ENCODE measurements around the gene CTBP1. TPM values are rescaled to one million over a fixed set of nuclear protein-coding genes. Genes with fewer than 3 reads are reported as not detected.
A peak's percentile ranks its signal among the peaks of the same experiment; 100 is the strongest.

Gene CTBP1
- total and polyA plus RNA-seq, 9 of the 15 experiments (the other 6 are each of a cell fraction or from before 2014, with no cell fraction given), result 14.5 to 162 (median 68.2) TPM

DNA sequence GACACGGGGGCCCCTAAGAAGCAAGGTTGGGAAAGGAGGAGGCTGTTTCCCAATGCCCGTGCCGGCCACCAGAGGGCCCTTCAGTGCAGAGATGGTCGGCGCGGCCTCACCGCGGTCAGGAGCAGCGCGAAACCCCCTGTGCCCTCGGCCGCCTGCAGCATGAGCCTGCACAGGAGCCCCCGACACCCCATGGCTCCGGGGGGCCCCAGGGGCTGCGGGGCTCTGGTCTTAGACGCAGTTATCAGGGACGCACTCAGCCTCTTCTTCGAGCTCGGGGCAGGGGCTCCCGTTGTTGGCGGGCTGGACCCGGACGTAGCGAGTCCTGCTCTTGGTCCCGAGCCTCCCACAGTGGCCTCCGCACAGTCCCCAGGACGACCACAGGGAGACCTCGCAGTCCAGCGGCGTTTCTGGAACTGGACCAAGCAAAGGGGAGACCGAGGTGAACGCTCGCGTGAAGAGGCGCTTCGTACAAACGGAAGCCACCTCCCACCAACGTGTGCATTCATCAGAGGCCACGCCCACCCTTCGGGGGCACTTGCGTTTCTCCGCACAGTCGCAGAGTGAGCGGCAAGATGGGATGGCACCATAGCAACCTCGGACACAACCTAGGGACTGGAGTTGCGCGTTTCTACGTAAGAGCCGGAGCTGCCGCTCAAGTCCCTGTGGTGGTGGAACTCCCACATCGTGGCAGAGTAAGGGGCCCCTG is 81.5 kb downstream of the CTBP1 start:
- intact Hi-C loops (cut with micrococcal nuclease), result loop anchor here (1.0 to 5.0 kb wide), 4 partner anchors 35 to 179 kb away; partner anchors contain the start of gene UVSSA
- no peaks in the 10 kb centered on the region for H3K79me2 ChIP-seq (ENCODE audit: control insufficient read depth, insufficient read depth, low read length)
- ChIA-PET POLR2A (no interaction called here), CTCF (ENCODE audit: low intra/inter-chr PET ratio) (no interaction called here)
- peak overlapping the region; percentile 61 for H3K4me3 ChIP-seq
- H2AFZ ChIP-seq (ENCODE audit: low read depth, low read length), result peak overlapping the region; percentile 99
- FAIRE-seq, result peak; percentile 95
- H3K27me3 ChIP-seq (ENCODE audit: control insufficient read depth in 2 of 2, insufficient read depth in 2 of 2, low read length in 2 of 2), result no peaks in the 10 kb centered on the region; a peak in 2 of 5 replicates
- peak; percentile 95 for ATAC-seq
- peak overlapping the region; percentile 87 for H3K4me2 ChIP-seq (ENCODE audit: insufficient read depth, low read length)
- H3K27ac ChIP-seq (ENCODE audit: extremely low read depth, low read depth, low read length), result peak overlapping the region; percentile 71
- peak overlapping the region; percentile 82 to 92 for H3K9ac ChIP-seq (ENCODE audit: insufficient read depth in 1 of 2, low read depth in 2 of 2, low read length in 2 of 2)
- TSS peak; percentile 90 for BruUV-seq (replicated peaks)
- under 1% methylated on average over 51 of the region's 51 CpGs for WGBS (ENCODE audit: insufficient coverage, low coverage, missing lambda C conversion rate)
- no peaks in the 10 kb centered on the region for H3K9me3 ChIP-seq (replicated peaks; ENCODE audit: control insufficient read depth, insufficient read depth, low read depth, low read length)
- H3K4me1 ChIP-seq (replicated peaks in 1 of 2; ENCODE audit: control insufficient read depth in 2 of 2, insufficient read depth in 2 of 2, low read length in 2 of 2), result peaks cover 5 to 46% of the 10 kb centered on the region in 2 experiments; a peak in 2 of 5 replicates
- no peaks in the 10 kb centered on the region for H3K36me3 ChIP-seq (ENCODE audit: control insufficient read depth, insufficient read depth, low read length)
- peak; percentile 82 to 92 (median 90) for DNase-seq (ENCODE audit: extremely low read depth in 1 of 4, low spot score in 3 of 4)
- H4K20me1 ChIP-seq (replicated peaks; ENCODE audit: control insufficient read depth, insufficient read depth, low read length), result no peaks in the 10 kb centered on the region
- no peaks in the 10 kb centered on the region for H3K9me1 ChIP-seq (ENCODE audit: control insufficient read depth, insufficient read depth, low read length)
- in situ Hi-C loops (cut with MboI), result no loop called here
- TF ChIP-seq, protein P1, sequence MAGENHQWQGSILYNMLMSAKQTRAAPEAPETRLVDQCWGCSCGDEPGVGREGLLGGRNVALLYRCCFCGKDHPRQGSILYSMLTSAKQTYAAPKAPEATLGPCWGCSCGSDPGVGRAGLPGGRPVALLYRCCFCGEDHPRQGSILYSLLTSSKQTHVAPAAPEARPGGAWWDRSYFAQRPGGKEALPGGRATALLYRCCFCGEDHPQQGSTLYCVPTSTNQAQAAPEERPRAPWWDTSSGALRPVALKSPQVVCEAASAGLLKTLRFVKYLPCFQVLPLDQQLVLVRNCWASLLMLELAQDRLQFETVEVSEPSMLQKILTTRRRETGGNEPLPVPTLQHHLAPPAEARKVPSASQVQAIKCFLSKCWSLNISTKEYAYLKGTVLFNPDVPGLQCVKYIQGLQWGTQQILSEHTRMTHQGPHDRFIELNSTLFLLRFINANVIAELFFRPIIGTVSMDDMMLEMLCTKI (IDR thresholded peaks at IDR 0.05; ENCODE audit: partially characterized antibody), result no peak
- TF ChIP-seq, protein P2, sequence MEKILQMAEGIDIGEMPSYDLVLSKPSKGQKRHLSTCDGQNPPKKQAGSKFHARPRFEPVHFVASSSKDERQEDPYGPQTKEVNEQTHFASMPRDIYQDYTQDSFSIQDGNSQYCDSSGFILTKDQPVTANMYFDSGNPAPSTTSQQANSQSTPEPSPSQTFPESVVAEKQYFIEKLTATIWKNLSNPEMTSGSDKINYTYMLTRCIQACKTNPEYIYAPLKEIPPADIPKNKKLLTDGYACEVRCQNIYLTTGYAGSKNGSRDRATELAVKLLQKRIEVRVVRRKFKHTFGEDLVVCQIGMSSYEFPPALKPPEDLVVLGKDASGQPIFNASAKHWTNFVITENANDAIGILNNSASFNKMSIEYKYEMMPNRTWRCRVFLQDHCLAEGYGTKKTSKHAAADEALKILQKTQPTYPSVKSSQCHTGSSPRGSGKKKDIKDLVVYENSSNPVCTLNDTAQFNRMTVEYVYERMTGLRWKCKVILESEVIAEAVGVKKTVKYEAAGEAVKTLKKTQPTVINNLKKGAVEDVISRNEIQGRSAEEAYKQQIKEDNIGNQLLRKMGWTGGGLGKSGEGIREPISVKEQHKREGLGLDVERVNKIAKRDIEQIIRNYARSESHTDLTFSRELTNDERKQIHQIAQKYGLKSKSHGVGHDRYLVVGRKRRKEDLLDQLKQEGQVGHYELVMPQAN (IDR thresholded peaks at IDR 0.05; ENCODE audit: borderline replicate concordance), result 0 out of 2 replicates have a peak, but pooled peaks have one; percentile 46
- no peak for TF ChIP-seq PHB (CRISPR knock-in tag; IDR thresholded peaks at IDR 0.05)
- TF ChIP-seq EP400 (IDR thresholded peaks at IDR 0.05), result peak; percentile 54
- TF ChIP-seq PHF21A (IDR thresholded peaks at IDR 0.05; ENCODE audit: borderline replicate concordance, low read depth), result no peak
- no peak for TF ChIP-seq ZNF354B (CRISPR knock-in tag; IDR thresholded peaks at IDR 0.05)
- peak; percentile 92 for TF ChIP-seq SMC3 (conservative IDR thresholded peaks at IDR 0.05; ENCODE audit: insufficient read depth, low read depth, low read length)
- TF ChIP-seq ZFP1 (CRISPR knock-in tag; IDR thresholded peaks at IDR 0.05), result no peak
- TF ChIP-seq, protein P3, sequence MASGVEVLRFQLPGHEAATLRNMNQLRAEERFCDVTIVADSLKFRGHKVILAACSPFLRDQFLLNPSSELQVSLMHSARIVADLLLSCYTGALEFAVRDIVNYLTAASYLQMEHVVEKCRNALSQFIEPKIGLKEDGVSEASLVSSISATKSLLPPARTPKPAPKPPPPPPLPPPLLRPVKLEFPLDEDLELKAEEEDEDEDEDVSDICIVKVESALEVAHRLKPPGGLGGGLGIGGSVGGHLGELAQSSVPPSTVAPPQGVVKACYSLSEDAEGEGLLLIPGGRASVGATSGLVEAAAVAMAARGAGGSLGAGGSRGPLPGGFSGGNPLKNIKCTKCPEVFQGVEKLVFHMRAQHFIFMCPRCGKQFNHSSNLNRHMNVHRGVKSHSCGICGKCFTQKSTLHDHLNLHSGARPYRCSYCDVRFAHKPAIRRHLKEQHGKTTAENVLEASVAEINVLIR (CRISPR knock-in tag; IDR thresholded peaks at IDR 0.05), result no peak
- TF ChIP-seq, protein P4, sequence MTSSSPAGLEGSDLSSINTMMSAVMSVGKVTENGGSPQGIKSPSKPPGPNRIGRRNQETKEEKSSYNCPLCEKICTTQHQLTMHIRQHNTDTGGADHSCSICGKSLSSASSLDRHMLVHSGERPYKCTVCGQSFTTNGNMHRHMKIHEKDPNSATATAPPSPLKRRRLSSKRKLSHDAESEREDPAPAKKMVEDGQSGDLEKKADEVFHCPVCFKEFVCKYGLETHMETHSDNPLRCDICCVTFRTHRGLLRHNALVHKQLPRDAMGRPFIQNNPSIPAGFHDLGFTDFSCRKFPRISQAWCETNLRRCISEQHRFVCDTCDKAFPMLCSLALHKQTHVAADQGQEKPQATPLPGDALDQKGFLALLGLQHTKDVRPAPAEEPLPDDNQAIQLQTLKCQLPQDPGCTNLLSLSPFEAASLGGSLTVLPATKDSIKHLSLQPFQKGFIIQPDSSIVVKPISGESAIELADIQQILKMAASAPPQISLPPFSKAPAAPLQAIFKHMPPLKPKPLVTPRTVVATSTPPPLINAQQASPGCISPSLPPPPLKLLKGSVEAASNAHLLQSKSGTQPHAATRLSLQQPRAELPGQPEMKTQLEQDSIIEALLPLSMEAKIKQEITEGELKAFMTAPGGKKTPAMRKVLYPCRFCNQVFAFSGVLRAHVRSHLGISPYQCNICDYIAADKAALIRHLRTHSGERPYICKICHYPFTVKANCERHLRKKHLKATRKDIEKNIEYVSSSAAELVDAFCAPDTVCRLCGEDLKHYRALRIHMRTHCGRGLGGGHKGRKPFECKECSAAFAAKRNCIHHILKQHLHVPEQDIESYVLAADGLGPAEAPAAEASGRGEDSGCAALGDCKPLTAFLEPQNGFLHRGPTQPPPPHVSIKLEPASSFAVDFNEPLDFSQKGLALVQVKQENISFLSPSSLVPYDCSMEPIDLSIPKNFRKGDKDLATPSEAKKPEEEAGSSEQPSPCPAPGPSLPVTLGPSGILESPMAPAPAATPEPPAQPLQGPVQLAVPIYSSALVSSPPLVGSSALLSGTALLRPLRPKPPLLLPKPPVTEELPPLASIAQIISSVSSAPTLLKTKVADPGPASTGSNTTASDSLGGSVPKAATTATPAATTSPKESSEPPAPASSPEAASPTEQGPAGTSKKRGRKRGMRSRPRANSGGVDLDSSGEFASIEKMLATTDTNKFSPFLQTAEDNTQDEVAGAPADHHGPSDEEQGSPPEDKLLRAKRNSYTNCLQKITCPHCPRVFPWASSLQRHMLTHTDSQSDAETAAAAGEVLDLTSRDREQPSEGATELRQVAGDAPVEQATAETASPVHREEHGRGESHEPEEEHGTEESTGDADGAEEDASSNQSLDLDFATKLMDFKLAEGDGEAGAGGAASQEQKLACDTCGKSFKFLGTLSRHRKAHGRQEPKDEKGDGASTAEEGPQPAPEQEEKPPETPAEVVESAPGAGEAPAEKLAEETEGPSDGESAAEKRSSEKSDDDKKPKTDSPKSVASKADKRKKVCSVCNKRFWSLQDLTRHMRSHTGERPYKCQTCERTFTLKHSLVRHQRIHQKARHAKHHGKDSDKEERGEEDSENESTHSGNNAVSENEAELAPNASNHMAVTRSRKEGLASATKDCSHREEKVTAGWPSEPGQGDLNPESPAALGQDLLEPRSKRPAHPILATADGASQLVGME (CRISPR knock-in tag; IDR thresholded peaks at IDR 0.05), result no peak
- TF ChIP-seq HDAC3 (IDR thresholded peaks at IDR 0.05; ENCODE audit: borderline replicate concordance, partially characterized antibody), result no peak

All from K562 (cell line).